ENCODE results near the gene AFAP1. TPM values are rescaled to one million over a fixed set of nuclear protein-coding genes. Genes with fewer than 3 reads are reported as not detected.

The AFAP1 gene
- polyA plus RNA-seq, 1 donor: 32.5 TPM

GRCh38 chr4:7786040-7786439 lies 153.6 kb downstream of the AFAP1 start:
- no peak for DNase-seq (ENCODE audit: low read depth)

- no peak for DNase-seq (ENCODE audit: low read depth)
Measured at GRCh38 chr4:7785017-7785416, 154.6 kb downstream of the AFAP1 start.

GRCh38 chr4:7784131-7784870 lies 155.4 kb downstream of the AFAP1 start:
- no peak for DNase-seq (ENCODE audit: low read depth)

GRCh38 chr4:7783541-7783940 lies 156.1 kb downstream of the AFAP1 start:
- DNase-seq (ENCODE audit: low read depth): no peak

- DNase-seq (ENCODE audit: low read depth): no peak
Measured at GRCh38 chr4:7782783-7783182, 156.9 kb downstream of the AFAP1 start.

GRCh38 chr4:7781993-7782392 lies 157.7 kb downstream of the AFAP1 start:
- no peak for DNase-seq (ENCODE audit: low read depth)

- DNase-seq (ENCODE audit: low read depth): no peak
Measured at GRCh38 chr4:7781366-7781765, 158.3 kb downstream of the AFAP1 start.

GRCh38 chr4:7780751-7781348 lies 158.8 kb downstream of the AFAP1 start:
- no peak for DNase-seq (ENCODE audit: low read depth)

- DNase-seq (ENCODE audit: low read depth): peak; percentile 70
Measured at GRCh38 chr4:7779432-7779768, 160.3 kb downstream of the AFAP1 start.

GRCh38 chr4:7778510-7779431 lies 160.9 kb downstream of the AFAP1 start:
- DNase-seq (ENCODE audit: low read depth): no peak

- DNase-seq (ENCODE audit: low read depth): no peak
Measured at GRCh38 chr4:7777871-7778509, 161.7 kb downstream of the AFAP1 start.

GRCh38 chr4:7777017-7777710 lies 162.5 kb downstream of the AFAP1 start:
- no peak for DNase-seq (ENCODE audit: low read depth)

GRCh38 chr4:7775396-7775795 lies 164.3 kb downstream of the AFAP1 start:
- no peak for DNase-seq (ENCODE audit: low read depth)

GRCh38 chr4:7774301-7775294 lies 165.1 kb downstream of the AFAP1 start:
- DNase-seq (ENCODE audit: low read depth): no peak

- DNase-seq (ENCODE audit: low read depth): no peak
Measured at GRCh38 chr4:7773401-7774180, 166.1 kb downstream of the AFAP1 start.

GRCh38 chr4:7772711-7773385 lies 166.8 kb downstream of the AFAP1 start:
- no peak for DNase-seq (ENCODE audit: low read depth)

GRCh38 chr4:7771541-7772507 lies 167.8 kb downstream of the AFAP1 start:
- no peak for DNase-seq (ENCODE audit: low read depth)

- DNase-seq (ENCODE audit: low read depth): no peak
Measured at GRCh38 chr4:7771056-7771455, 168.6 kb downstream of the AFAP1 start.

Data from forelimb muscle (tissue), 1 donor.